Measurements from ENCODE around the gene VASN.

The VASN gene

GRCh38 chr16:4354512-4355409, 16.9 kb upstream of the VASN start:
- DNase-seq (ENCODE audit: low spot score) = no peak

GRCh38 chr16:4356820-4357219, 14.8 kb upstream of the VASN start:
- DNase-seq (ENCODE audit: low spot score) = no peak

GRCh38 chr16:4358236-4358635, 13.4 kb upstream of the VASN start:
- no peak for DNase-seq (ENCODE audit: low spot score)

GRCh38 chr16:4358831-4359561, 12.7 kb upstream of the VASN start:
- peak; percentile 54 for DNase-seq (ENCODE audit: low spot score)

- no peak for DNase-seq (ENCODE audit: low spot score)
Observed at GRCh38 chr16:4359914-4360313, 11.7 kb upstream of the VASN start.

GRCh38 chr16:4360538-4361021, 11.1 kb upstream of the VASN start:
- no peak for DNase-seq (ENCODE audit: low spot score)

GRCh38 chr16:4361033-4361943, 10.4 kb upstream of the VASN start:
- no peak for DNase-seq (ENCODE audit: low spot score)

GRCh38 chr16:4361944-4362311, 9.7 kb upstream of the VASN start:
- DNase-seq (ENCODE audit: low spot score) = no peak

GRCh38 chr16:4362476-4363135, 9.0 kb upstream of the VASN start:
- DNase-seq (ENCODE audit: low spot score) = no peak

GRCh38 chr16:4364196-4365013, 7.2 kb upstream of the VASN start:
- no peak for DNase-seq (ENCODE audit: low spot score)

- no peak for DNase-seq (ENCODE audit: low spot score)
Observed at GRCh38 chr16:4365014-4365406, 6.6 kb upstream of the VASN start.

- no peak for DNase-seq (ENCODE audit: low spot score)
Observed at GRCh38 chr16:4365615-4366014, 6.0 kb upstream of the VASN start.

GRCh38 chr16:4366016-4366415, 5.6 kb upstream of the VASN start:
- no peak for DNase-seq (ENCODE audit: low spot score)

- no peak for DNase-seq (ENCODE audit: low spot score)
Observed at GRCh38 chr16:4367393-4367856, 4.2 kb upstream of the VASN start.

- DNase-seq (ENCODE audit: low spot score) = no peak
Observed at GRCh38 chr16:4369007-4369733, 2.5 kb upstream of the VASN start.

- no peak for DNase-seq (ENCODE audit: low spot score)
Observed at GRCh38 chr16:4370151-4370550, 1.5 kb upstream of the VASN start.

- no peak for DNase-seq (ENCODE audit: low spot score)
Observed at GRCh38 chr16:4370570-4371356, 885 bp upstream of the VASN start.

- no peak for DNase-seq (ENCODE audit: low spot score)
Observed at GRCh38 chr16:4372001-4372577, 441 bp downstream of the VASN start.

All from activated CD4-positive, alpha-beta T cell treated with anti-CD3 and anti-CD28 coated beads, Interleukin-2, Interleukin-4, amounts not matched to agents 100 ng/mL and 50 ng/mL, durations not matched to agents 16 hours and 8 hours (primary cell).